GM12874 (cell line): ENCODE results near the gene EIF5AL1.
A peak's percentile ranks its signal among the peaks of the same experiment; 100 is the strongest.

ENCODE experiments used
- TF ChIP-seq, protein P1 (sequence below): IDR thresholded peaks from 2 replicates; pipeline ENCODE4 v1.5.1; 2011; ENCODE audit warnings: low read depth, mild to moderate bottlenecking, control low read depth, low read length, moderate library complexity; ENCODE audit not compliant: insufficient read depth

EIF5AL1 gene

DNA sequence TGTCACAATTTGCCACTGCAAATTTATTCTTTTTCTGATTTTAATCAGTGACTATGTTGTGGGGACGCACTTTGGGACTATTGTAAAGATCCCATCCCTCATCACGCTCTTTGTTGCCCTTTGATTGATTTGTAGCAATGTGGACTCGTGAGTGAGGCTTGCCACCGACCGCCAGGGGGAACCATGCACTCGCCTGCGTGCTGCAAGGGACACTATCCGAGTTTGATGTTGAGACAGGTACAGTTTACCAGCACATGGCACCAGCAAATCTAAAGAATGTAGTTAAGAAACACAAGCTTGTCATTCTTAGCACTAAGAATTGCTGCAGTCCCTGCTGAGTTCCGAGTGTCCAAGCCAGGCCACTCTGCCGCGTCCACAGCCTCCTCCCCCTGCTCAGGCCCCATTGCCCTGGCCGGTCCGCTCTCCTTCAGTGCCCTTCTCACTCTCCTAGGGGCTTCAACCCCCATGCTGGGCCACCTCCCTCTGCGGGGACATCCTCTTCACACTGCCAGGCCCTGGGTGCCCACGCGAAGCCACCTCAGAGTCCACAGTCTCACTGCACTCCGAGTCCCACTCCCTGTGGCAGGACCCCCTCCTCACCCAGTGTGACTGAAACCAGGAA, 49.9 kb downstream of the EIF5AL1 start:
- TF ChIP-seq, protein P1, sequence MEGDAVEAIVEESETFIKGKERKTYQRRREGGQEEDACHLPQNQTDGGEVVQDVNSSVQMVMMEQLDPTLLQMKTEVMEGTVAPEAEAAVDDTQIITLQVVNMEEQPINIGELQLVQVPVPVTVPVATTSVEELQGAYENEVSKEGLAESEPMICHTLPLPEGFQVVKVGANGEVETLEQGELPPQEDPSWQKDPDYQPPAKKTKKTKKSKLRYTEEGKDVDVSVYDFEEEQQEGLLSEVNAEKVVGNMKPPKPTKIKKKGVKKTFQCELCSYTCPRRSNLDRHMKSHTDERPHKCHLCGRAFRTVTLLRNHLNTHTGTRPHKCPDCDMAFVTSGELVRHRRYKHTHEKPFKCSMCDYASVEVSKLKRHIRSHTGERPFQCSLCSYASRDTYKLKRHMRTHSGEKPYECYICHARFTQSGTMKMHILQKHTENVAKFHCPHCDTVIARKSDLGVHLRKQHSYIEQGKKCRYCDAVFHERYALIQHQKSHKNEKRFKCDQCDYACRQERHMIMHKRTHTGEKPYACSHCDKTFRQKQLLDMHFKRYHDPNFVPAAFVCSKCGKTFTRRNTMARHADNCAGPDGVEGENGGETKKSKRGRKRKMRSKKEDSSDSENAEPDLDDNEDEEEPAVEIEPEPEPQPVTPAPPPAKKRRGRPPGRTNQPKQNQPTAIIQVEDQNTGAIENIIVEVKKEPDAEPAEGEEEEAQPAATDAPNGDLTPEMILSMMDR = peak; percentile 92

DNA sequence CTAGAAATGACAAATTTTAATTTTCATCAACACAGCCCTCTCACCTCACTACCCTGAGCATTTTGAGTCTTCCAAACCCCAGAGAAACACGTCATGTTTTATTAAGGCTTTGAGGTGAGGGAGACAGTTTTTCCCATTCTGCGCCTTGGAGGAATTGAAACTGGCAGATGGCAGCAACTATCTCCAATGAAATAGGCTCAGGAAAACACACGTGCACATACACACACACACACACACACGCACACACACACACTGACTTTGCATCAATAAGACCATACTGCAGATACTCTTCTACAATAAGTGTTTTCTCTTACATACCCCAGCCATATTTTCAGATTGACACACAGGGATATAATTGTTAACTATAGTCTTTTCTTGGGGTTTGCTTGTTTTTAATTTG, 51.1 kb downstream of the EIF5AL1 start:
- TF ChIP-seq, protein P1 = no peak
